ENCODE data around the gene CIDEB. TPM values are rescaled to one million over a fixed set of nuclear protein-coding genes. Genes with fewer than 3 reads are reported as not detected.
A peak's percentile ranks its signal among the peaks of the same experiment; 100 is the strongest.

CIDEB gene
- total and polyA plus RNA-seq, 9 of the 15 experiments (the other 6 are each of a cell fraction or from before 2014, with no cell fraction given), result 0.03 to 0.35 (median 0.09) TPM; not detected in 3

DNA sequence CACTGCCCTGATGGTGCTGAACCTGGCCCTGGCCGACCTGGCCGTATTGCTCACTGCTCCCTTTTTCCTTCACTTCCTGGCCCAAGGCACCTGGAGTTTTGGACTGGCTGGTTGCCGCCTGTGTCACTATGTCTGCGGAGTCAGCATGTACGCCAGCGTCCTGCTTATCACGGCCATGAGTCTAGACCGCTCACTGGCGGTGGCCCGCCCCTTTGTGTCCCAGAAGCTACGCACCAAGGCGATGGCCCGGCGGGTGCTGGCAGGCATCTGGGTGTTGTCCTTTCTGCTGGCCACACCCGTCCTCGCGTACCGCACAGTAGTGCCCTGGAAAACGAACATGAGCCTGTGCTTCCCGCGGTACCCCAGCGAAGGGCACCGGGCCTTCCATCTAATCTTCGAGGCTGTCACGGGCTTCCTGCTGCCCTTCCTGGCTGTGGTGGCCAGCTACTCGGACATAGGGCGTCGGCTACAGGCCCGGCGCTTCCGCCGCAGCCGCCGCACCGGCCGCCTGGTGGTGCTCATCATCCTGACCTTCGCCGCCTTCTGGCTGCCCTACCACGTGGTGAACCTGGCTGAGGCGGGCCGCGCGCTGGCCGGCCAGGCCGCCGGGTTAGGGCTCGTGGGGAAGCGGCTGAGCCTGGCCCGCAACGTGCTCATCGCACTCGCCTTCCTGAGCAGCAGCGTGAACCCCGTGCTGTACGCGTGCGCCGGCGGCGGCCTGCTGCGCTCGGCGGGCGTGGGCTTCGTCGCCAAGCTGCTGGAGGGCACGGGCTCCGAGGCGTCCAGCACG, 8.2 kb upstream of the CIDEB start:
- H3K27me3 ChIP-seq (ENCODE audit: control insufficient read depth in 2 of 2, insufficient read depth in 2 of 2, low read length in 2 of 2), result no peaks in the 10 kb centered on the region
- H3K79me2 ChIP-seq (ENCODE audit: control insufficient read depth, insufficient read depth, low read length), result no peaks in the 10 kb centered on the region
- in situ Hi-C loops (cut with MboI) (no loop called here), intact Hi-C loops (cut with micrococcal nuclease) (no loop called here)
- peak overlapping the region; percentile 11 to 38; a peak in 3 of 4 replicates for H3K9ac ChIP-seq (ENCODE audit: insufficient read depth in 1 of 2, low read depth in 2 of 2, low read length in 2 of 2)
- peak; percentile 84 for ATAC-seq
- FAIRE-seq, result no peak
- H2AFZ ChIP-seq (ENCODE audit: low read depth, low read length), result peak overlapping the region; percentile 83
- no peak overlapping the region for H3K4me3 ChIP-seq
- no TSS peak for BruUV-seq (replicated peaks)
- WGBS (ENCODE audit: insufficient coverage, low coverage, missing lambda C conversion rate), result 34% methylated on average over 28 of the region's 70 CpGs
- peaks cover 5% of the 10 kb centered on the region; the same call in 1 of the 3 replicates for H3K36me3 ChIP-seq (ENCODE audit: control insufficient read depth, insufficient read depth, low read length)
- peak overlapping the region; percentile 60 for H3K4me2 ChIP-seq (ENCODE audit: insufficient read depth, low read length)
- peak; percentile 58 to 69 (median 62) for DNase-seq (ENCODE audit: extremely low read depth in 1 of 4, low spot score in 3 of 4)
- H3K4me1 ChIP-seq (replicated peaks in 1 of 2; ENCODE audit: control insufficient read depth in 2 of 2, insufficient read depth in 2 of 2, low read length in 2 of 2), result peaks cover 20 to 30% of the 10 kb centered on the region in 2 experiments
- peak overlapping the region; percentile 71; the same call in 2 of the 3 replicates for H3K27ac ChIP-seq (ENCODE audit: extremely low read depth, low read depth, low read length)
- ChIA-PET CTCF (ENCODE audit: low intra/inter-chr PET ratio) (no interaction called here), POLR2A (interaction anchor here (0.6 to 1.2 kb wide), 9 partner anchors 9 to 214 kb away, joined by 3 to 6 read pairs (median 3); partner anchors contain the start of genes DHRS1 and NOP9)
- no peaks in the 10 kb centered on the region for H3K9me3 ChIP-seq (replicated peaks; ENCODE audit: control insufficient read depth, insufficient read depth, low read depth, low read length)
- no peaks in the 10 kb centered on the region for H4K20me1 ChIP-seq (replicated peaks; ENCODE audit: control insufficient read depth, insufficient read depth, low read length)
- no peaks in the 10 kb centered on the region for H3K9me1 ChIP-seq (ENCODE audit: control insufficient read depth, insufficient read depth, low read length)
- TF ChIP-seq C11orf30 (IDR thresholded peaks at IDR 0.05; ENCODE audit: low read depth) (peak; percentile 83), GATA2 (CRISPR knock-in tag; IDR thresholded peaks at IDR 0.05) (no peak), ZNF354B (CRISPR knock-in tag; IDR thresholded peaks at IDR 0.05) (no peak), MYBL2 (IDR thresholded peaks at IDR 0.05; ENCODE audit: low read depth) (no peak), MYBL2 (CRISPR knock-in tag; IDR thresholded peaks at IDR 0.05; ENCODE audit: borderline replicate concordance) (no peak), ZNF639 (CRISPR knock-in tag; conservative IDR thresholded peaks at IDR 0.05 in 1 of 2, IDR thresholded peaks at IDR 0.05 in 1 of 2) (peak in 1 of 2 experiments; percentile 68; a peak in 1 of 4 replicates), KLF1 (tag; IDR thresholded peaks at IDR 0.05) (peak; percentile 50; the same call in 1 of the 2 replicates), POLR3A (IDR thresholded peaks at IDR 0.05; ENCODE audit: borderline replicate concordance, extremely low read depth, insufficient read depth, insufficient read length) (no peak), JUND (IDR thresholded peaks at IDR 0.05; ENCODE audit: borderline replicate concordance, low read depth, low read length) (no peak), JUND (tag; IDR thresholded peaks at IDR 0.05; ENCODE audit: borderline replicate concordance, low read depth, low read length) (no peak), ZNF41 (CRISPR knock-in tag; conservative IDR thresholded peaks at IDR 0.05) (0 out of 2 replicates have a peak, but pooled peaks have one; percentile 20), POLR2A (conservative IDR thresholded peaks at IDR 0.05) (peak; percentile 35; the same call in 1 of the 2 replicates)
- TF ChIP-seq, protein P1, sequence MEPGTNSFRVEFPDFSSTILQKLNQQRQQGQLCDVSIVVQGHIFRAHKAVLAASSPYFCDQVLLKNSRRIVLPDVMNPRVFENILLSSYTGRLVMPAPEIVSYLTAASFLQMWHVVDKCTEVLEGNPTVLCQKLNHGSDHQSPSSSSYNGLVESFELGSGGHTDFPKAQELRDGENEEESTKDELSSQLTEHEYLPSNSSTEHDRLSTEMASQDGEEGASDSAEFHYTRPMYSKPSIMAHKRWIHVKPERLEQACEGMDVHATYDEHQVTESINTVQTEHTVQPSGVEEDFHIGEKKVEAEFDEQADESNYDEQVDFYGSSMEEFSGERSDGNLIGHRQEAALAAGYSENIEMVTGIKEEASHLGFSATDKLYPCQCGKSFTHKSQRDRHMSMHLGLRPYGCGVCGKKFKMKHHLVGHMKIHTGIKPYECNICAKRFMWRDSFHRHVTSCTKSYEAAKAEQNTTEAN (CRISPR knock-in tag; IDR thresholded peaks at IDR 0.05), result peak; percentile 57; the same call in 1 of the 2 replicates

Measured in K562 (cell line).